HL-60/S4 (cell line): ENCODE measurements around the gene RAB4B.
"Not testable (repeated sequence)": the region's sequence is repeated elsewhere in the genome, so short reads cannot be mapped to it uniquely, and the experiment has no call there.

ENCODE experiments used
- in situ Hi-C: fragments of 300-500 bp; cut with MboI; formaldehyde crosslinking; loops from 2 replicates; pipeline ENCODE4 v1.14.3; 2022; ENCODE audit warnings: low sequenced_read_pairs

RAB4B gene

DNA sequence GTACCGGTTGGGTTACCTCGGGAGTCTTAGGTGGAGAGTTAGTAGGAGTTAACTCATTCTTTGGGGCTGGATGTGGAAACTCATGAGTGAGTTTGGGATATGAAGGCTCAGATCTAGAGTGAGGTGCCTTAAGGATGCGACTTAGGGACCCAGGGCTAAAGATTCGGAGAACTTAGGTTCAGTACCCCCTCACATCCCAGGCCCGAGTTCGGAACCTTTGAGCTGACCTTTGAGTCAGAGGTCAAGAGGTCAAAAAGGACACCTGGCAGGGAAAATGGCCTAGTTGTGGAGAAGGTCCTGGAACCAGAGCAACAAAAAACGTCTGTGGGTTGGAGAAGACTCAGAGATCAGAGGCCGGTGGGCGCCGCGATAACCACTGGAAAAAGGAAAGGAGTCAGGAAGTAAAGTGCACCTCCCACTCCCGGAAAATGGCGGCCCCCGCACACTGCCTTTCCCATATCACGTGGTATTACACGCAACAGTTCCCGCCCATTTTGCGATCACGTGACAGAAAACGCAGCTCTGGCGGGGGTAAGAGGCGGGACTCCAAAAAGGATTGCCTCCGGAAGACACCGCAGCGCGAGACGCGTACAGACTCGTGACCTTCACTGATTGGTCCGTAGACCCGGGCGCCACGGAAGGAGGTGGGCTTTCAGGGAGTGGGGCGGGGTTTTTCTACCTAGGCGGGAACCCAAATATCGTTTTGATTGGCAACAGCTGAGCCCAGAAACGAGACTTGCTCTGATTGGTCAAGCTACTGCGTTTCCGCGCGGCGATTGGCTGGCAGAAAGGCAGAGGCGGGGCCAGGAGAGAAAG, 27.8 kb upstream of the RAB4B start, which contains the start of gene ACTMAP:
Gene ACTMAP (minus strand): TSS at position 420 of the 816 bp plus-strand sequence. CDS start 674 bp downstream, outside the sequence.
- in situ Hi-C loops: no loop called here

DNA sequence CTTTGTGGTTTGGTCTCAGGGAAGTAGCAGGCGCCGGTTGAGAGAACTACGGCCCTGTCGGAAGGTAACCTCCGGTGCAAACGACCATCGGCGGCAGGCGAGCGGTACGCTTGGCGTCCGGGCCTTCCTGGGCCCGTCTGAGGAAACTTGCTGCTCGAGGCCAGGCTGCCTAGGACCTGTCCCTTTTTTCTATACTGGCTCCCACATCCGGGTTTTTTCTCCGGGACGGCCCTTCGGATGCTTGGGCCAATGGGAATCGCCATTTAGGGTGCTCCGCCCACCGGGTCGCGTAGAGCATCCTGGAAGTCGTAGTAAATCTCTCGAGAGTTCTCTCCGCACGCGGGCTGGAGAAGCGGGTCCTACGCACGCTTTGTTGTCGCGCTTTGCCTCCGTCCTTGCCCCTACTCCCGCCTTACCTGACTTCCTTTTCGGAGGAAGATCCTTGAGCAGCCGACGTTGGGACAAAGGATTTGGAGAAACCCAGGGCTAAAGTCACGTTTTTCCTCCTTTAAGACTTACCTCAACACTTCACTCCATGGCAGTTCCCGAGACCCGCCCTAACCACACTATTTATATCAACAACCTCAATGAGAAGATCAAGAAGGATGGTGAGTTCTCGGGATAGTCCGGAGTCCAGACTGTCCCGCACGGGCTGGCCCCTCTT, 27.0 kb upstream of the RAB4B start, which contains the start of gene SNRPA:
Gene SNRPA (plus strand): TSS at position 330 of the 664 bp plus-strand sequence. CDS start 206 bp downstream, at position 536.
- in situ Hi-C loops: no loop called here

DNA sequence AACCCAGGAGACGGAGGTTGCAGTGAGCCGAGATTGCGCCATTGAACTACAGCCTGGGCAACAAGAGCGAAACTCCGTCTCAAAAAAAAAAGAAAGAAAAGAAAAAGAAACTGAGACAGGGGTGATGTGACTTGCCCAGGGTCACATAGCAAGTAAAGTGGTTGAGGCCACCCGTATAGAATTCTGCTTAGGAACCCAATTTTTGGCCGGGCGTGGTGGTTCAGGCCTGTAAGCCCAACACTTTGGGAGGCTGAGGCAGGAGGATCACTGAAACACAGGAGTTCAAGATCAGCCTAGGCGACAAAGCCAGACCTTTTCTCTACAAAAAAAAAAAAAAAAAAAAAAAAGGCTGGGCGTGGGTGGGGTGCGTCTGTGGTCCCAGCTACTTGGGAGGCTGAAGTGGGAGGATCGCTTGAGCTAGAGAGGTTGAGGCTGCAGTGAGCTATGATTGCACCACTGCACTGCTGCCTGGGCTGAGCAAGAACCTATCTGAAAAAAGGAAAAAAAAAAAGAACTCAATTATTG, 25.7 kb upstream of the RAB4B start:
- in situ Hi-C loops: no loop called here

- in situ Hi-C loops: no loop called here
Measured at GRCh38 chr19:40754611-40755247, 23.3 kb upstream of the RAB4B start.

DNA sequence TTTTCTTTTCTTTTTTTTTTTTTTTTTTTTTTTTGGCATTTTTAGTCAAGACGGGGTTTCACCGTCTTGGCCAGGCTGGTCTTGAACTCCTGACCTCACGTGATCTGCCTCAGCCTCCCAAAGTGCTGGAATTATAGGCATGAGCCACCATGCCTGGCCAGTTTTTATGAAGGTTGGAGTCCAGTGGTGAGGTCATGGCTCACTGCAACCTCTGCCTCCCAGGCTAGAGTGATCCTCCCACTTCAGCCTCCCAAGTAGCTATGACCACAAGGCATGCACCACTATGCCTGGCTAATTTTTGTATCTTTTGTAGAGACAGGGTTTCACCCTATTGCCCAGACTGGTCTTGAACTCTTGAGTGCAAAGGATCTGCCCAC, 22.8 kb upstream of the RAB4B start:
- in situ Hi-C loops: no loop called here

DNA sequence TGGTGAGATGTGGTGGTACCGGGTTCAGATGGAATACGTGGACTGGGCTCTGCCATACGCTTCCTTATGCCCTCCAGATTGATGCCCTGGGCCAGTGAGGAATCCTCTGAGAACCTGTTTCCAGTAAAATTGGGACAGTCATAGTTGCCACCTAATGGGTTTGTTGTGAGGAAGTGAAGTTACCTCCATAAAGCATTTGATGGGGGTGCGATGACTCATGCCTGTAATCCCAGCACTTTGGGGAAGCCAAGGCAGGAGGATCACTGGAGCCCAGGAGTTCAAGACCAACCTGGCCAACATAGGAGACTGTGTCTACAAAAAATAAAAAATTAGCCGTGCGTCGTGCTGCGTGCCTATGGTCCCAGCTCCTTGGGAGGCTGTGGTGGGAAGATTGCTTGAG, 22.3 kb upstream of the RAB4B start:
- in situ Hi-C loops: no loop called here

- in situ Hi-C loops: no loop called here
Measured at GRCh38 chr19:40756502-40757110, 21.4 kb upstream of the RAB4B start.

- in situ Hi-C loops: no loop called here
Measured at GRCh38 chr19:40758491-40758890, 19.6 kb upstream of the RAB4B start.

DNA sequence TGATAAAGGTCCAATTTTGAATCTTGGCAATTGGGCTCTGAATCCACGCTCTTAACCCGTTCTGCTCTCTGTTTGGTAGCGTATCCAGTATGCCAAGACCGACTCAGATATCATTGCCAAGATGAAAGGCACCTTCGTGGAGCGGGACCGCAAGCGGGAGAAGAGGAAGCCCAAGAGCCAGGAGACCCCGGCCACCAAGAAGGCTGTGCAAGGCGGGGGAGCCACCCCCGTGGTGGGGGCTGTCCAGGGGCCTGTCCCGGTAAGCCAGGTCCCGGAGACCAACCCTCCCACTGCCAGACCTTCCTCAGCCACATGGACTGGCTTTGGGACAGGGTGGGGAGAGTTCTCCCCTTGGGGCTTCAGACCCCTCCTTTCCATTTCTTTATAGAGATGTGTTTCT, 18.7 kb upstream of the RAB4B start:
- in situ Hi-C loops: no loop called here

- in situ Hi-C loops: no loop called here
Measured at GRCh38 chr19:40762754-40763470, 15.1 kb upstream of the RAB4B start.

- in situ Hi-C loops: no loop called here
Measured at GRCh38 chr19:40763526-40763925, 14.5 kb upstream of the RAB4B start.

GRCh38 chr19:40763963-40764362, 14.1 kb upstream of the RAB4B start:
- in situ Hi-C loops: no loop called here

- in situ Hi-C loops: not testable (repeated sequence)
Measured at GRCh38 chr19:40766385-40766784, 11.7 kb upstream of the RAB4B start.

GRCh38 chr19:40768869-40769268, 9.2 kb upstream of the RAB4B start:
- in situ Hi-C loops: no loop called here

- in situ Hi-C loops: not testable (repeated sequence)
Measured at GRCh38 chr19:40771101-40771862, 6.8 kb upstream of the RAB4B start.

DNA sequence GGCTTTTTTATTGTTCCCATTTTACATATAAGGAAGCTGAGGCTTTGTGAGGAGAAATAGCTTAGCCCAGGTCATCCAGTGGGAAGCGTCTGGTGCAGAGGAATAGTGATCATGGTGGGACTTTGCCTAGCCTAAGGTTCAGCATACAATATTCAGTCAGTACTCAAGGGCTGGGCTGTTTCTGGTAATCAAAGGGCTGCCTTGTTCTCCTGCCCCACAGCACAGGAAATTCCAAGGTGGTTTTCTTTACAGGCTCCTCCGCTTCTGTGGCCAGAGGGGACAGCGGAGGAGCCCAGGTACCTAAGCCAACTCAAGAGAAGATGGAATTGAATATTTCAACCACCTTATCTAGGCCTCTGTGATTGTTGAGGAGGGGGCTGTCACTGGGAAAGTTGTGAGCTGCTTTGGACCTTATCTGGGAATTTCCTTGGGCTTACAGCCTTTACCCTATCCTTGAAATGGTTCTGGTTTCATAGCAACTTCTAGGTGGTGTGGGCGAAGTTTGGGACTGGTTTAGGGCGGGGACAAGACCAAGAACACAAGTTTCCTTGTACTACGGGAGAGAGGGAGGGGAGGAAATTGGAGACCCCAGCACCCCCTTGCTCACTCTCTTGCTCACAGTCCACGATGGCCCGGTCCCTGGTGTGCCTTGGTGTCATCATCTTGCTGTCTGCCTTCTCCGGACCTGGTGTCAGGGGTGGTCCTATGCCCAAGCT, 3.0 kb upstream of the RAB4B start, which contains the start of gene MIA:
Gene MIA (plus strand): TSS at position 606 of the 716 bp plus-strand sequence. CDS start 22 bp downstream, at position 628.
- in situ Hi-C loops: no loop called here

DNA sequence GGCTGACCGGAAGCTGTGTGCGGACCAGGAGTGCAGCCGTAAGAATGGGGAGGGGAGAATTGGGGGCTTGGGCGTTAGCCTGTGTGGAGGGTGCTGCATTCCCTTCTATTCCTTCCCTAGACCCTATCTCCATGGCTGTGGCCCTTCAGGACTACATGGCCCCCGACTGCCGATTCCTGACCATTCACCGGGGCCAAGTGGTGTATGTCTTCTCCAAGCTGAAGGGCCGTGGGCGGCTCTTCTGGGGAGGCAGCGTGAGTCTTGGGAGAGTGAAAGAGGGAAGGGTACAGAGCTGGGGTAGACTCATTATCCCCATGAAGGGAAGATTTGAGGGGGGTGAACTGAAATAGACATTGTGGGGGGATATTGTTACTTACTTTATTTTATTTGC, 2.4 kb upstream of the RAB4B start:
- in situ Hi-C loops: no loop called here

DNA sequence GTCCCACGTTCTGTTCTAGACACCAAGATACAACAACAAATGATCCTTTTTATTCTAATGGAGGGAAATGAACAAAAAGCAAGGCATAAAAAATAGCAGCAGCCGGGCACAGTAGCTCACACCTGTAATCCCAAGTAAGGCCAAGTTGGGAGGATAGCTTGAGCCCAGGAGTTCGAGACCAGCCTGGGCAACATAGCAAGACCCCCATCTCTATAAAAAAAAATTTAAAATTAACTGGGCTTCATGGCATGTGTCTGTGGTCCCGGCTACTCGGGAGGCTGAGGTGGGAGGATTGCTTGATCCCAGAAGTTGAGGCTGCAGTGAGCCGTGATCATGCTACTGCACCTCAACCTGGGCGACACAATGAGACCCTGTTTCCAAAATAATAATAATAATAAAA, 1.7 kb upstream of the RAB4B start:
- in situ Hi-C loops: no loop called here
